Spleen (tissue), 7 donors: ENCODE measurements around the gene SLC25A13.

ENCODE experiments used
- POLR2A ChIP-seq, 3 donors: fragments of 450-650 bp; IDR thresholded peaks; one replicate each; pipeline ENCODE4 v1.5.1; 2017; ENCODE audit warnings: antibody characterized with exemption in 3 of 3, mild to moderate bottlenecking in 1 of 3
- POLR2AphosphoS5 ChIP-seq, 3 donors: sonication (generic); formaldehyde crosslinking; IDR thresholded peaks; one replicate each; pipeline ENCODE4 v1.5.1; 2017; ENCODE audit warnings: antibody characterized with exemption in 3 of 3
- TF ChIP-seq, protein P1 (sequence below), 11 experiments: fragments of 200-600 bp in 7 of 11; fragments of 450-650 bp in 4 of 11; sonication (generic) in 4 of 11; IDR thresholded peaks in 8 of 11; conservative IDR thresholded peaks in 3 of 11; 1 replicate in 7 of 11; 2 replicates in 4 of 11; pipeline versions ENCODE4 v1.4.0 to v1.8.0; 2016 to 2021; ENCODE audit warnings: antibody characterized with exemption in 11 of 11, inconsistent platforms in 4 of 11, mild to moderate bottlenecking in 1 of 11
- donor health status: DM: no; HTN: no; CAD: no; lungs with moderate emphysema.
- donor health status: DM: no; HTN: no; CAD: no.
- donor health status: DM: no; HTN: no; CAD: no.

DNA sequence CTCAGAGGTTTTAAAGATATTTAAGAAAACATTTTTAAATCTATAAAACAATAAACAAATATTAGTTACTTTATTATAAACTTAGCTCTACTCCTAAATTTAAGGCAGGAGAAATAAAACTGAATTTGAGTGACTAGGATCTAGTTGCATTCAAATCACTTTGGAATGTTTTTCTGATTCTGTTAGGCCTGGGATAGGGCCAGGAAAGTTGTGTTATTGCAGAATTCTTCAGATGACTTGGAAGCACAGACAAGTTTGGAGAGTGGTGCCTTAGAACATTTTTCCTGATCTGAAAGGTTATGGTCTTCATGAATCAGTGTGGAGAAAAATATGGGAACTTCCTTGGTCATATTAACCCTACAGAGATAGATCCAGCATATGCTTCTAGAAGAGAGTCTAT lies 15.6 kb upstream of the SLC25A13 start:
- TF ChIP-seq, protein P1, sequence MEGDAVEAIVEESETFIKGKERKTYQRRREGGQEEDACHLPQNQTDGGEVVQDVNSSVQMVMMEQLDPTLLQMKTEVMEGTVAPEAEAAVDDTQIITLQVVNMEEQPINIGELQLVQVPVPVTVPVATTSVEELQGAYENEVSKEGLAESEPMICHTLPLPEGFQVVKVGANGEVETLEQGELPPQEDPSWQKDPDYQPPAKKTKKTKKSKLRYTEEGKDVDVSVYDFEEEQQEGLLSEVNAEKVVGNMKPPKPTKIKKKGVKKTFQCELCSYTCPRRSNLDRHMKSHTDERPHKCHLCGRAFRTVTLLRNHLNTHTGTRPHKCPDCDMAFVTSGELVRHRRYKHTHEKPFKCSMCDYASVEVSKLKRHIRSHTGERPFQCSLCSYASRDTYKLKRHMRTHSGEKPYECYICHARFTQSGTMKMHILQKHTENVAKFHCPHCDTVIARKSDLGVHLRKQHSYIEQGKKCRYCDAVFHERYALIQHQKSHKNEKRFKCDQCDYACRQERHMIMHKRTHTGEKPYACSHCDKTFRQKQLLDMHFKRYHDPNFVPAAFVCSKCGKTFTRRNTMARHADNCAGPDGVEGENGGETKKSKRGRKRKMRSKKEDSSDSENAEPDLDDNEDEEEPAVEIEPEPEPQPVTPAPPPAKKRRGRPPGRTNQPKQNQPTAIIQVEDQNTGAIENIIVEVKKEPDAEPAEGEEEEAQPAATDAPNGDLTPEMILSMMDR (IDR thresholded peaks at IDR 0.05 in 8 of 11, conservative IDR thresholded peaks at IDR 0.05 in 3 of 11), result no peak
- no peak for TF ChIP-seq POLR2AphosphoS5 (IDR thresholded peaks at IDR 0.05)
- no peak for TF ChIP-seq POLR2A (IDR thresholded peaks at IDR 0.05)
